Measurements from ENCODE around the gene ESYT1. TPM values are rescaled to one million over a fixed set of nuclear protein-coding genes. Genes with fewer than 3 reads are reported as not detected.

The ESYT1 gene
- total and polyA plus RNA-seq, 4 donors, result 41.0 to 93.5 (median 58.8) TPM

DNA sequence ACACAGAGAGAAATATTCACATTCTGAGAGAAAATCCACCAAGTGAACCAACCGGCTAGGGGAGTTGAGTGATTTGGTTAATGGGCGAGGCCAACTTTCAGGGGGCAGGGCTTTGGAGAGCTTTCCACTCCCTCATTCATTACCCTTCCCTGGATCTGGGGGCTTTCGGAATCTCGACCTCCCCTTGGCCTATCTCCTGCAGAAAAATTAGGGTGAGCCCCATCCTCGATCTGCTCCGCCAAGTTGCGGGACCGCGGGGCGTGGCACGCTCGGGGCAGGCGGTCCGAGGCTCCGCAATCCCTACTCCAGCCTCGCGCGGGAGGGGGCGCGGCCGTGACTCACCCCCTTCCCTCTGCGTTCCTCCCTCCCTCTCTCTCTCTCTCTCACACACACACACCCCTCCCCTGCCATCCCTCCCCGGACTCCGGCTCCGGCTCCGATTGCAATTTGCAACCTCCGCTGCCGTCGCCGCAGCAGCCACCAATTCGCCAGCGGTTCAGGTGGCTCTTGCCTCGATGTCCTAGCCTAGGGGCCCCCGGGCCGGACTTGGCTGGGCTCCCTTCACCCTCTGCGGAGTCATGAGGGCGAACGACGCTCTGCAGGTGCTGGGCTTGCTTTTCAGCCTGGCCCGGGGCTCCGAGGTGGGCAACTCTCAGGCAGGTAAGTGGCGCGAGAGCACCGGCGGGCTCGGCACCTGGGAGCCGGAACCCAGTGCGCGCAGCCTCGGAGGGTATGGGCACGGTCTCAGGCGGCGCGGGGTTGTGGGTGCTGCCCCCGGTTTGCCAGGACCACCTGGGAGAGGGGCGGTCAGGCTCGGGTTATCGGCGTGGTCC, 48.1 kb upstream of the ESYT1 start, which contains the start of gene ERBB3:
Gene ERBB3 (plus strand): TSS at position 443 of the 833 bp plus-strand sequence. CDS start 136 bp downstream, at position 579.
- Histone ChIP-seq H3K4me1 (ENCODE audit: control insufficient read depth in 4 of 4, insufficient read depth in 4 of 4, low read length in 3 of 4) (peaks cover 7 to 31% (median 25%) of the 10 kb centered on the region in 4 donors), H3K9ac (ENCODE audit: low read depth in 1 of 2, low read length in 2 of 2) (peak within 1 kb of the TSS; percentile 92), H3K27me3 (ENCODE audit: control insufficient read depth in 4 of 4, insufficient read depth in 4 of 4, low read length in 3 of 4) (no peaks in the 10 kb centered on the region), H3K36me3 (ENCODE audit: control insufficient read depth in 4 of 4, insufficient read depth in 3 of 4, low read depth in 1 of 4, low read length in 3 of 4) (peaks cover under 1 to 6% (median 3%) of the 10 kb centered on the region in 4 donors), H3K27ac (ENCODE audit: low read depth in 1 of 2, low read length in 2 of 2) (peak within 1 kb of the TSS; percentile 93 to 99), H3K4me3 (ENCODE audit: low read depth in 1 of 3, low read length in 3 of 3) (peak within 1 kb of the TSS; percentile 59 to 88 (median 84)), H3K9me3 (ENCODE audit: control insufficient read depth in 4 of 4, low read length in 3 of 4) (no peaks in the 10 kb centered on the region)
- under 1% methylated on average over 59 of the region's 59 CpGs for WGBS
- peak; percentile 73 for DNase-seq (ENCODE audit: low spot score)
- TF ChIP-seq JUND (IDR thresholded peaks at IDR 0.05), result peak; percentile 91 to 92
- TF ChIP-seq RXRA (IDR thresholded peaks at IDR 0.05), result peak in 1 of 2 donors; percentile 32
- peak; percentile 60 for TF ChIP-seq TAF1 (conservative IDR thresholded peaks at IDR 0.05)
- TF ChIP-seq GABPA (IDR thresholded peaks at IDR 0.05 in 1 of 2, conservative IDR thresholded peaks at IDR 0.05 in 1 of 2), result no peak
- peak; percentile 41 for TF ChIP-seq SP1 (IDR thresholded peaks at IDR 0.05)
- peak; percentile 34 to 54 for TF ChIP-seq HNF4A (conservative IDR thresholded peaks at IDR 0.05)
- TF ChIP-seq, protein P1, sequence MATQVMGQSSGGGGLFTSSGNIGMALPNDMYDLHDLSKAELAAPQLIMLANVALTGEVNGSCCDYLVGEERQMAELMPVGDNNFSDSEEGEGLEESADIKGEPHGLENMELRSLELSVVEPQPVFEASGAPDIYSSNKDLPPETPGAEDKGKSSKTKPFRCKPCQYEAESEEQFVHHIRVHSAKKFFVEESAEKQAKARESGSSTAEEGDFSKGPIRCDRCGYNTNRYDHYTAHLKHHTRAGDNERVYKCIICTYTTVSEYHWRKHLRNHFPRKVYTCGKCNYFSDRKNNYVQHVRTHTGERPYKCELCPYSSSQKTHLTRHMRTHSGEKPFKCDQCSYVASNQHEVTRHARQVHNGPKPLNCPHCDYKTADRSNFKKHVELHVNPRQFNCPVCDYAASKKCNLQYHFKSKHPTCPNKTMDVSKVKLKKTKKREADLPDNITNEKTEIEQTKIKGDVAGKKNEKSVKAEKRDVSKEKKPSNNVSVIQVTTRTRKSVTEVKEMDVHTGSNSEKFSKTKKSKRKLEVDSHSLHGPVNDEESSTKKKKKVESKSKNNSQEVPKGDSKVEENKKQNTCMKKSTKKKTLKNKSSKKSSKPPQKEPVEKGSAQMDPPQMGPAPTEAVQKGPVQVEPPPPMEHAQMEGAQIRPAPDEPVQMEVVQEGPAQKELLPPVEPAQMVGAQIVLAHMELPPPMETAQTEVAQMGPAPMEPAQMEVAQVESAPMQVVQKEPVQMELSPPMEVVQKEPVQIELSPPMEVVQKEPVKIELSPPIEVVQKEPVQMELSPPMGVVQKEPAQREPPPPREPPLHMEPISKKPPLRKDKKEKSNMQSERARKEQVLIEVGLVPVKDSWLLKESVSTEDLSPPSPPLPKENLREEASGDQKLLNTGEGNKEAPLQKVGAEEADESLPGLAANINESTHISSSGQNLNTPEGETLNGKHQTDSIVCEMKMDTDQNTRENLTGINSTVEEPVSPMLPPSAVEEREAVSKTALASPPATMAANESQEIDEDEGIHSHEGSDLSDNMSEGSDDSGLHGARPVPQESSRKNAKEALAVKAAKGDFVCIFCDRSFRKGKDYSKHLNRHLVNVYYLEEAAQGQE (IDR thresholded peaks at IDR 0.05), result no peak
- TF ChIP-seq, protein P2, sequence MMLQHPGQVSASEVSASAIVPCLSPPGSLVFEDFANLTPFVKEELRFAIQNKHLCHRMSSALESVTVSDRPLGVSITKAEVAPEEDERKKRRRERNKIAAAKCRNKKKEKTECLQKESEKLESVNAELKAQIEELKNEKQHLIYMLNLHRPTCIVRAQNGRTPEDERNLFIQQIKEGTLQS (IDR thresholded peaks at IDR 0.05), result peak; percentile 53
- TF ChIP-seq FOXA1 (IDR thresholded peaks at IDR 0.05), result no peak
- TF ChIP-seq, protein P3, sequence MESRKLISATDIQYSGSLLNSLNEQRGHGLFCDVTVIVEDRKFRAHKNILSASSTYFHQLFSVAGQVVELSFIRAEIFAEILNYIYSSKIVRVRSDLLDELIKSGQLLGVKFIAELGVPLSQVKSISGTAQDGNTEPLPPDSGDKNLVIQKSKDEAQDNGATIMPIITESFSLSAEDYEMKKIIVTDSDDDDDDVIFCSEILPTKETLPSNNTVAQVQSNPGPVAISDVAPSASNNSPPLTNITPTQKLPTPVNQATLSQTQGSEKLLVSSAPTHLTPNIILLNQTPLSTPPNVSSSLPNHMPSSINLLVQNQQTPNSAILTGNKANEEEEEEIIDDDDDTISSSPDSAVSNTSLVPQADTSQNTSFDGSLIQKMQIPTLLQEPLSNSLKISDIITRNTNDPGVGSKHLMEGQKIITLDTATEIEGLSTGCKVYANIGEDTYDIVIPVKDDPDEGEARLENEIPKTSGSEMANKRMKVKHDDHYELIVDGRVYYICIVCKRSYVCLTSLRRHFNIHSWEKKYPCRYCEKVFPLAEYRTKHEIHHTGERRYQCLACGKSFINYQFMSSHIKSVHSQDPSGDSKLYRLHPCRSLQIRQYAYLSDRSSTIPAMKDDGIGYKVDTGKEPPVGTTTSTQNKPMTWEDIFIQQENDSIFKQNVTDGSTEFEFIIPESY (IDR thresholded peaks at IDR 0.05), result no peak
- no peak for TF ChIP-seq FOXA2 (IDR thresholded peaks at IDR 0.05)
- no peak for TF ChIP-seq RAD21 (IDR thresholded peaks at IDR 0.05)
- TF ChIP-seq, protein P4, sequence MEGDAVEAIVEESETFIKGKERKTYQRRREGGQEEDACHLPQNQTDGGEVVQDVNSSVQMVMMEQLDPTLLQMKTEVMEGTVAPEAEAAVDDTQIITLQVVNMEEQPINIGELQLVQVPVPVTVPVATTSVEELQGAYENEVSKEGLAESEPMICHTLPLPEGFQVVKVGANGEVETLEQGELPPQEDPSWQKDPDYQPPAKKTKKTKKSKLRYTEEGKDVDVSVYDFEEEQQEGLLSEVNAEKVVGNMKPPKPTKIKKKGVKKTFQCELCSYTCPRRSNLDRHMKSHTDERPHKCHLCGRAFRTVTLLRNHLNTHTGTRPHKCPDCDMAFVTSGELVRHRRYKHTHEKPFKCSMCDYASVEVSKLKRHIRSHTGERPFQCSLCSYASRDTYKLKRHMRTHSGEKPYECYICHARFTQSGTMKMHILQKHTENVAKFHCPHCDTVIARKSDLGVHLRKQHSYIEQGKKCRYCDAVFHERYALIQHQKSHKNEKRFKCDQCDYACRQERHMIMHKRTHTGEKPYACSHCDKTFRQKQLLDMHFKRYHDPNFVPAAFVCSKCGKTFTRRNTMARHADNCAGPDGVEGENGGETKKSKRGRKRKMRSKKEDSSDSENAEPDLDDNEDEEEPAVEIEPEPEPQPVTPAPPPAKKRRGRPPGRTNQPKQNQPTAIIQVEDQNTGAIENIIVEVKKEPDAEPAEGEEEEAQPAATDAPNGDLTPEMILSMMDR (IDR thresholded peaks at IDR 0.05; ENCODE audit: low read depth, low read length, missing input control), result peak; percentile 35
- TF ChIP-seq YY1 (IDR thresholded peaks at IDR 0.05), result peak; percentile 33
- TF ChIP-seq, protein P5, sequence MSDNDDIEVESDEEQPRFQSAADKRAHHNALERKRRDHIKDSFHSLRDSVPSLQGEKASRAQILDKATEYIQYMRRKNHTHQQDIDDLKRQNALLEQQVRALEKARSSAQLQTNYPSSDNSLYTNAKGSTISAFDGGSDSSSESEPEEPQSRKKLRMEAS (IDR thresholded peaks at IDR 0.05), result no peak

Measured in liver (tissue), 9 donors.